Activated T-cell treated with anti-CD3 and anti-CD28 coated beads, Interleukin-2, amount 50 U/mL, for 72 hours (primary cell): ENCODE measurements around the gene SLC44A3. TPM values are rescaled to one million over a fixed set of nuclear protein-coding genes. Genes with fewer than 3 reads are reported as not detected.

Experiments used
- ATAC-seq, 2 donors: fragments of 150-1000 bp; cut with Tn5 transposase; replicated peaks in 1 of 2; 2 replicates each; pipeline ENCODE4 v1.10.0; 2021; ENCODE audit warnings: moderate library complexity in 2 of 2, mild to moderate bottlenecking in 1 of 2
- DNase-seq, 2 donors: peaks; one replicate each; pipeline ENCODE4 v3.0.0; 2021 to 2022; ENCODE audit warnings: mixed read lengths in 1 of 2
- H3K27ac Mint-ChIP-seq: one replicate; pipeline ENCODE4 v1.8.0; 2022; ENCODE audit warnings: mild to moderate bottlenecking, moderate library complexity, mixed read lengths
- H3K27me3 Mint-ChIP-seq: one replicate; pipeline ENCODE4 v1.8.0; 2022; ENCODE audit warnings: low read depth, mixed read lengths
- H3K36me3 Mint-ChIP-seq, 2 donors: one replicate each; pipeline ENCODE4 v1.8.0; 2022; ENCODE audit warnings: mixed read lengths in 2 of 2, mild to moderate bottlenecking in 1 of 2; ENCODE audit not compliant: insufficient read depth in 2 of 2
- H3K4me1 Mint-ChIP-seq: one replicate; pipeline ENCODE4 v1.8.0; 2022; ENCODE audit warnings: low read depth, mixed read lengths
- H3K4me3 Mint-ChIP-seq, 2 donors: one replicate each; pipeline ENCODE4 v1.8.0; 2022; ENCODE audit warnings: mild to moderate bottlenecking in 2 of 2, mixed read lengths in 2 of 2, moderate library complexity in 2 of 2
- H3K9me3 Mint-ChIP-seq, 2 donors: one replicate each; pipeline ENCODE4 v1.8.0; 2022; ENCODE audit warnings: mixed read lengths in 2 of 2
- total RNA-seq, 2 donors: library from RNA; stranded (reverse); gene quantifications; one replicate each; pipeline ENCODE4 v1.2.3, GENCODE V29; 2022

The SLC44A3 gene
- total RNA-seq, 2 donors from 2014 or later = not detected

GRCh38 chr1:94873520-94874351 is 53.6 kb downstream of the SLC44A3 start:
- Mint-ChIP-seq H3K4me3 (no peak overlapping the region), H3K27me3 (no peaks in the 10 kb centered on the region), H3K4me1 (peaks cover 7% of the 10 kb centered on the region), H3K9me3 (no peaks in the 10 kb centered on the region), H3K36me3 (no peaks in the 10 kb centered on the region), H3K27ac (no peak overlapping the region)
- ATAC-seq (no peak), DNase-seq (no peak)

- no peak overlapping the region for H3K4me3 Mint-ChIP-seq
- ATAC-seq (no peak), DNase-seq (no peak)
- no peaks in the 10 kb centered on the region for H3K36me3 Mint-ChIP-seq
- H3K9me3 Mint-ChIP-seq = no peaks in the 10 kb centered on the region
- peaks cover 7% of the 10 kb centered on the region for H3K4me1 Mint-ChIP-seq
- no peak overlapping the region for H3K27ac Mint-ChIP-seq
- H3K27me3 Mint-ChIP-seq = no peaks in the 10 kb centered on the region
Observed at GRCh38 chr1:94874423-94874822, 54.3 kb downstream of the SLC44A3 start.

- H3K9me3 Mint-ChIP-seq = no peaks in the 10 kb centered on the region
- H3K36me3 Mint-ChIP-seq = no peaks in the 10 kb centered on the region
- H3K27ac Mint-ChIP-seq = no peak overlapping the region
- peaks cover 7% of the 10 kb centered on the region for H3K4me1 Mint-ChIP-seq
- H3K4me3 Mint-ChIP-seq = no peak overlapping the region
- H3K27me3 Mint-ChIP-seq = no peaks in the 10 kb centered on the region
- DNase-seq (no peak), ATAC-seq (no peak)
Observed at GRCh38 chr1:94875794-94876193, 55.6 kb downstream of the SLC44A3 start.

GRCh38 chr1:94876362-94876761 is 56.2 kb downstream of the SLC44A3 start:
- H3K9me3 Mint-ChIP-seq = no peaks in the 10 kb centered on the region
- no peak overlapping the region for H3K4me3 Mint-ChIP-seq
- H3K27me3 Mint-ChIP-seq = no peaks in the 10 kb centered on the region
- H3K4me1 Mint-ChIP-seq = peaks cover 7% of the 10 kb centered on the region
- H3K36me3 Mint-ChIP-seq = no peaks in the 10 kb centered on the region
- no peak overlapping the region for H3K27ac Mint-ChIP-seq
- ATAC-seq (peak in 1 of 2 donors; percentile 18), DNase-seq (no peak)

GRCh38 chr1:94878329-94878728 is 58.2 kb downstream of the SLC44A3 start:
- H3K4me3 Mint-ChIP-seq = no peak overlapping the region
- no peaks in the 10 kb centered on the region for H3K9me3 Mint-ChIP-seq
- no peaks in the 10 kb centered on the region for H3K36me3 Mint-ChIP-seq
- no peak for DNase-seq
- no peak overlapping the region for H3K27ac Mint-ChIP-seq
- H3K4me1 Mint-ChIP-seq = peaks cover 12% of the 10 kb centered on the region
- H3K27me3 Mint-ChIP-seq = no peaks in the 10 kb centered on the region
- no peak for ATAC-seq

- ATAC-seq (peak; percentile 79 to 83), DNase-seq (peak in 1 of 2 donors; percentile 17)
- Mint-ChIP-seq H3K4me1 (peaks cover 11% of the 10 kb centered on the region), H3K36me3 (no peaks in the 10 kb centered on the region), H3K27ac (peak overlapping the region; percentile 35), H3K27me3 (no peaks in the 10 kb centered on the region), H3K9me3 (no peaks in the 10 kb centered on the region), H3K4me3 (peak overlapping the region; percentile 37 to 67)
Observed at GRCh38 chr1:94883691-94884090, 63.5 kb downstream of the SLC44A3 start.

- Mint-ChIP-seq H3K4me1 (peaks cover 11% of the 10 kb centered on the region), H3K27ac (peak overlapping the region; percentile 35), H3K27me3 (no peaks in the 10 kb centered on the region), H3K9me3 (no peaks in the 10 kb centered on the region), H3K36me3 (no peaks in the 10 kb centered on the region), H3K4me3 (no peak overlapping the region)
- ATAC-seq = no peak
- no peak for DNase-seq
Observed at GRCh38 chr1:94884106-94884505, 63.9 kb downstream of the SLC44A3 start.

- no peaks in the 10 kb centered on the region for H3K36me3 Mint-ChIP-seq
- H3K27ac Mint-ChIP-seq = no peak overlapping the region
- H3K4me1 Mint-ChIP-seq = peaks cover 11% of the 10 kb centered on the region
- no peak overlapping the region for H3K4me3 Mint-ChIP-seq
- no peaks in the 10 kb centered on the region for H3K27me3 Mint-ChIP-seq
- DNase-seq = no peak
- ATAC-seq = no peak
- no peaks in the 10 kb centered on the region for H3K9me3 Mint-ChIP-seq
Observed at GRCh38 chr1:94884507-94884906, 64.3 kb downstream of the SLC44A3 start.

GRCh38 chr1:94886361-94886760 is 66.2 kb downstream of the SLC44A3 start:
- ATAC-seq = no peak

GRCh38 chr1:94887106-94887505 is 66.9 kb downstream of the SLC44A3 start:
- ATAC-seq (no peak), DNase-seq (no peak)
- no peak overlapping the region for H3K27ac Mint-ChIP-seq
- H3K4me1 Mint-ChIP-seq = peaks cover 11% of the 10 kb centered on the region
- no peaks in the 10 kb centered on the region for H3K36me3 Mint-ChIP-seq
- H3K9me3 Mint-ChIP-seq = no peaks in the 10 kb centered on the region
- no peaks in the 10 kb centered on the region for H3K27me3 Mint-ChIP-seq
- no peak overlapping the region for H3K4me3 Mint-ChIP-seq

More at GRCh38 chr1:94886361-94886760, 66.2 kb downstream of the SLC44A3 start:
- Mint-ChIP-seq H3K9me3 (no peaks in the 10 kb centered on the region), H3K4me1 (peaks cover 11% of the 10 kb centered on the region), H3K27ac (no peak overlapping the region), H3K4me3 (no peak overlapping the region), H3K27me3 (no peaks in the 10 kb centered on the region), H3K36me3 (no peaks in the 10 kb centered on the region)
- no peak for DNase-seq

GRCh38 chr1:94887603-94888171 is 67.5 kb downstream of the SLC44A3 start:
- Mint-ChIP-seq H3K36me3 (no peaks in the 10 kb centered on the region), H3K27me3 (no peaks in the 10 kb centered on the region), H3K9me3 (no peaks in the 10 kb centered on the region), H3K27ac (no peak overlapping the region), H3K4me1 (peaks cover 11% of the 10 kb centered on the region), H3K4me3 (no peak overlapping the region)
- DNase-seq (no peak), ATAC-seq (no peak)

GRCh38 chr1:94888201-94888600 is 68.0 kb downstream of the SLC44A3 start:
- no peaks in the 10 kb centered on the region for H3K36me3 Mint-ChIP-seq
- no peak overlapping the region for H3K4me3 Mint-ChIP-seq
- DNase-seq (no peak), ATAC-seq (no peak)
- H3K4me1 Mint-ChIP-seq = peaks cover 7% of the 10 kb centered on the region
- H3K27me3 Mint-ChIP-seq = no peaks in the 10 kb centered on the region
- no peak overlapping the region for H3K27ac Mint-ChIP-seq
- no peaks in the 10 kb centered on the region for H3K9me3 Mint-ChIP-seq

GRCh38 chr1:94892604-94893254 is 72.6 kb downstream of the SLC44A3 start:
- H3K9me3 Mint-ChIP-seq = no peaks in the 10 kb centered on the region
- H3K27me3 Mint-ChIP-seq = no peaks in the 10 kb centered on the region
- no peak overlapping the region for H3K4me3 Mint-ChIP-seq
- DNase-seq (no peak), ATAC-seq (no peak)
- H3K27ac Mint-ChIP-seq = no peak overlapping the region
- no peaks in the 10 kb centered on the region for H3K36me3 Mint-ChIP-seq
- H3K4me1 Mint-ChIP-seq = no peaks in the 10 kb centered on the region
